ENCODE data around the gene SAXO1.

DNA sequence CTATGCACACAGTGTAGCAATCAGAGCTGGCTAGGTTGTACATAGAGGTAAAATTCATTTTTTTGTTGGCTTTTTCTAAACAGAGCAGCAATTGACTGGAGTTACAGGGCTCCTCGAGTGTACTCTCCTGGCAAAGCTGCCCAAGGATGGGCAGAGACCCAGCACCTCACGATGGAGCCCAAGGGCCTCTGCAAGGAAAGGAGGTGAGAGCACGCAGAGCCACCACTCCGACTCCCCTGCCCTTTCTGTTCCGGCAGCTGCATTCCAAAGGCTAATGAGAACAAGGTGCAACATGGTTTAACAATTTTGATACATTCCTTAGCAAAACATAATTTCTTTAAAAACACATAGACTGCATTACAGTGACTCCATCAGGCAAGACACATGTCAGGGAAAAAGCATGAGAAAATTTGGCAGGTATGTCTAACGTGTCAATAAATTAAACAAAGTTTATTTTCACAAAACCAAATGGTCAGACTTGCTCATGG, 47.5 kb downstream of the SAXO1 start:
- TF ChIP-seq, protein P1, sequence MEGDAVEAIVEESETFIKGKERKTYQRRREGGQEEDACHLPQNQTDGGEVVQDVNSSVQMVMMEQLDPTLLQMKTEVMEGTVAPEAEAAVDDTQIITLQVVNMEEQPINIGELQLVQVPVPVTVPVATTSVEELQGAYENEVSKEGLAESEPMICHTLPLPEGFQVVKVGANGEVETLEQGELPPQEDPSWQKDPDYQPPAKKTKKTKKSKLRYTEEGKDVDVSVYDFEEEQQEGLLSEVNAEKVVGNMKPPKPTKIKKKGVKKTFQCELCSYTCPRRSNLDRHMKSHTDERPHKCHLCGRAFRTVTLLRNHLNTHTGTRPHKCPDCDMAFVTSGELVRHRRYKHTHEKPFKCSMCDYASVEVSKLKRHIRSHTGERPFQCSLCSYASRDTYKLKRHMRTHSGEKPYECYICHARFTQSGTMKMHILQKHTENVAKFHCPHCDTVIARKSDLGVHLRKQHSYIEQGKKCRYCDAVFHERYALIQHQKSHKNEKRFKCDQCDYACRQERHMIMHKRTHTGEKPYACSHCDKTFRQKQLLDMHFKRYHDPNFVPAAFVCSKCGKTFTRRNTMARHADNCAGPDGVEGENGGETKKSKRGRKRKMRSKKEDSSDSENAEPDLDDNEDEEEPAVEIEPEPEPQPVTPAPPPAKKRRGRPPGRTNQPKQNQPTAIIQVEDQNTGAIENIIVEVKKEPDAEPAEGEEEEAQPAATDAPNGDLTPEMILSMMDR (IDR thresholded peaks at IDR 0.05), result no peak
- TF ChIP-seq EZH2 (IDR thresholded peaks at IDR 0.05), result no peak

Data from neural progenitor cell (in vitro differentiated cells).